ENCODE data around the gene GIT2. TPM values are rescaled to one million over a fixed set of nuclear protein-coding genes. Genes with fewer than 3 reads are reported as not detected.

Gene GIT2
- total RNA-seq, 2 experiments from 2014 or later = 50.2 to 58.2 TPM

DNA sequence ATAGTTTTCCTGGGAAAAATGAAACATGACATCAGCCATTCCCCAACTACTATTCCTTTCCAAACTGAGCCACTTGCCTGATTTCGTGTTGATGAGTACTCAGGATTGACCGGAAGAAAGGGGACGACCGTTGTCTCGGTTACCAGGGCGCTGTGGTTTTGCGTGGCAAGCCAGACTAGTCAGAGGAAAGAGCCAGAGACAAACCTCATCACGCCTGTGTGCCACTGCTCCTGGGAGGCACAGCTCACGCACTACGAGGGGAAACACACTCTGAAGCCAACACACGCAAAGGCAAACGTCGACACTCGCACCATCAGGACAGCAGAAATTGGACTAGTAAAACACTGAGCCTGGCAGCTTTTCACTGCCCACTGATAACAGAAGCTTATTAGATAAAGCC lies 35.0 kb downstream of the GIT2 start:
- intact Hi-C loops (cut with DNase I, micrococcal nuclease) = no loop called here
- Mint-ChIP-seq H3K4me1 (no peaks in the 10 kb centered on the region), H3K27ac (no peak overlapping the region), H3K36me3 (ENCODE audit: low read depth) (peaks cover 38% of the 10 kb centered on the region), H3K4me3 (no peak overlapping the region), H3K9me3 (ENCODE audit: low read depth) (no peaks in the 10 kb centered on the region), H3K27me3 (no peaks in the 10 kb centered on the region)
- CTCF ChIA-PET = interaction anchor here (0.9 to 1.0 kb wide), 2 partner anchors 8 to 10 kb away, joined by 3 read pairs; no protein-coding TSS in a partner anchor
- ATAC-seq = no peak
- DNase-seq = no peak
- POLR2A ChIA-PET = no interaction called here

DNA sequence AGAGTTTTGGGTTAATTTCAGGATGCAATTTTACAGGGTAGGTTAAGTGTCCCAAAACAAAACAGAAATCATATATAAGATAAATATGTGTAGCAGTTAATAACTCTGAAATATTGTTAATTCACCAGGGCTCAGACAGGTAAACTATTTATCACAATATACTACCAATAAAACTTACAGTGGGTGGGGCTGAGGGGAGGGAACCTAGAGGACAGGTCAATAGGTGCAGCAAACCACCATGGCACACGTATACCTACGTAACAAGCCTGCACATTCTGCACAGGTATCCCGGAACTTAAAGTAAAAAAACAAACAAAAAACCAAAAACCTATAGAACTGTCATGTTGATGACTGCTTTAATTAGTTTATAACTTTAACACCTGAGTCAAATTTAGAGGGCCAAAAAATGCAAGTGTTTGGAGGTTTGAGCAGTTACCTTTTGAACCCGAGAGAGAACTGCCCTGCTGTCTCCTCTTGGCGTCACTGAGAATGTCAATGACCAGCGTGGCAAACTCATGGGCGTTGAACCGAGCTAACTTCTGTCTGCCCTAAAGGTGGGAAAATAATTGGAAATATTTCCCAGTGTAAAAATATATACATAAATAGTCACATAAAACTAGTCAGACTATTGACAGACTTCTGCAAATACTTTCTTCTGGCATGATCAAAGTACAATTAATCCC lies 36.6 kb downstream of the GIT2 start:
- no peaks in the 10 kb centered on the region for H3K27me3 Mint-ChIP-seq

DNA sequence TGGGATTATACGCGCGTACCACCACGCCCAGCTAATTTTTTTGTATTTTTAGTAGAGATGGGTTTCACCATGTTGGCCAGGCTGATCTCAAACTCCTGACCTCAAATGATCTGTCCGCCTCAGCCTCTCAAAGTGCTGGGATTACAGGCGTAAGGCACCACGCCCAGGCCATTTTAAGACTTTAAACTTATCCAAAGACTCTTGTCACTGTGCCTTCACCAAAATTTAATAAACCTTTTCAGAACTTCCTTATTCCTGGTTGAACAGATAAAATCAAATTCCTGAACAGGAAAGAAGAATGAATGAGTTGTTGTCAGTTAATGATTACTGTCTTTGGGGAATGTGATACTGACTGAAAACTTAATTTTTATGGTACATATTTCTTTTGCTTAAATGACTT lies 37.8 kb downstream of the GIT2 start:
- CTCF ChIA-PET = no interaction called here
- no peak for DNase-seq
- Mint-ChIP-seq H3K4me1 (no peaks in the 10 kb centered on the region), H3K27ac (peak overlapping the region; percentile 51), H3K9me3 (ENCODE audit: low read depth) (no peaks in the 10 kb centered on the region), H3K4me3 (no peak overlapping the region), H3K27me3 (no peaks in the 10 kb centered on the region), H3K36me3 (ENCODE audit: low read depth) (peaks cover 37% of the 10 kb centered on the region)
- POLR2A ChIA-PET = no interaction called here
- intact Hi-C loops (cut with DNase I, micrococcal nuclease) = no loop called here
- no peak for ATAC-seq

More for the DNA sequence above, 36.6 kb downstream of the GIT2 start:
- H3K4me3 Mint-ChIP-seq = no peak overlapping the region
- POLR2A ChIA-PET = no interaction called here
- H3K36me3 Mint-ChIP-seq (ENCODE audit: low read depth) = peaks cover 32% of the 10 kb centered on the region
- H3K27ac Mint-ChIP-seq = no peak overlapping the region
- intact Hi-C loops (cut with DNase I, micrococcal nuclease) = no loop called here
- CTCF ChIA-PET = no interaction called here
- no peaks in the 10 kb centered on the region for H3K4me1 Mint-ChIP-seq
- DNase-seq = no peak
- no peak for ATAC-seq
- H3K9me3 Mint-ChIP-seq (ENCODE audit: low read depth) = no peaks in the 10 kb centered on the region

DNA sequence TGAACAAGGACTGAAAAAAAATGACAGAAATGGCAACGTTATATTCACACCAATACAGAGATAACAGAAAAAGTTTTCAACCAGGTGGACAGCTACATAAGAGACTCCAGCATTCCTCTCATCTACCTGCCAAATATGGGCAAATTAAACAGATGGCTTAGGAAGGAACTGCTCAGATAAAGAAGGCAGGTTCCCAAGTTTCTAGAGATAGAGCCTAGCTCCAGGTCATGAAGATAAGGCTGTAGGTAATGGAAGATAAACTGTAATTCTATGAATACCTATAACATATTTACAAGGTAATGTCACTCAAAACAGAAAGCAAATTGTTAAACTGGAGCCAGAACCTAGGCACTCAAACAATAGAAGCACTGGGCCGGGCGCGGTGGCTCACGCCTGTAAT lies 42.5 kb downstream of the GIT2 start:
- Mint-ChIP-seq H3K27ac (no peak overlapping the region), H3K4me3 (no peak overlapping the region), H3K27me3 (no peaks in the 10 kb centered on the region), H3K4me1 (peaks cover 8% of the 10 kb centered on the region), H3K9me3 (ENCODE audit: low read depth) (no peaks in the 10 kb centered on the region), H3K36me3 (ENCODE audit: low read depth) (peaks cover 56% of the 10 kb centered on the region)
- no peak for ATAC-seq
- POLR2A ChIA-PET = no interaction called here
- intact Hi-C loops (cut with DNase I, micrococcal nuclease) = no loop called here
- CTCF ChIA-PET = interaction anchor here (0.9 to 1.4 kb wide), 2 partner anchors 8 to 25 kb away, joined by 3 read pairs; no protein-coding TSS in a partner anchor
- DNase-seq = no peak

DNA sequence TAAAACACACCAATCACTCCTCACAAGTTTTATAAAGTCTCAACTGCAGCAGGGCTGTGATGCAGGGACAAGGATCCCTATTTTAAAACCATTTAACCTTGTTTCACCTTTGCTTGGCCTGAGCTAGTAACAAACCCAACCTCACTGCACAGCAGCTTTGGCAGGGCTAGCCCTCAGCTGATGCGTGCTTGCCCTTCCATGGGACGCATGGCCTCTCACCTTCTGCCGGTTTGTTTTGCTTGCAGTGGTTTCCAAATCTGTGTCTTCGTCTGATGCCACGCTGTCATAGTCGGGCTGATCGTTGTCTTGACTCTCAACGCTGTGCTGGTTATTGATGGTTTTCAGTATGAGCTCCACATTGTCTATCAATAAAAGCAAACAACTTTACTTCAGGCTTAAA lies 43.3 kb downstream of the GIT2 start:
- DNase-seq (no peak), ATAC-seq (no peak)
- no peak overlapping the region for H3K4me3 Mint-ChIP-seq
- intact Hi-C loops (cut with DNase I, micrococcal nuclease) = no loop called here
- H3K27me3 Mint-ChIP-seq = no peaks in the 10 kb centered on the region
- peaks cover 15% of the 10 kb centered on the region for H3K4me1 Mint-ChIP-seq
- H3K27ac Mint-ChIP-seq = peak overlapping the region; percentile 38
- H3K36me3 Mint-ChIP-seq (ENCODE audit: low read depth) = peaks cover 56% of the 10 kb centered on the region
- ChIA-PET CTCF (interaction anchor here (0.6 to 1.4 kb wide), 3 partner anchors 9 to 958 kb away, joined by 3 read pairs; no protein-coding TSS in a partner anchor), POLR2A (no interaction called here)
- H3K9me3 Mint-ChIP-seq (ENCODE audit: low read depth) = no peaks in the 10 kb centered on the region

DNA sequence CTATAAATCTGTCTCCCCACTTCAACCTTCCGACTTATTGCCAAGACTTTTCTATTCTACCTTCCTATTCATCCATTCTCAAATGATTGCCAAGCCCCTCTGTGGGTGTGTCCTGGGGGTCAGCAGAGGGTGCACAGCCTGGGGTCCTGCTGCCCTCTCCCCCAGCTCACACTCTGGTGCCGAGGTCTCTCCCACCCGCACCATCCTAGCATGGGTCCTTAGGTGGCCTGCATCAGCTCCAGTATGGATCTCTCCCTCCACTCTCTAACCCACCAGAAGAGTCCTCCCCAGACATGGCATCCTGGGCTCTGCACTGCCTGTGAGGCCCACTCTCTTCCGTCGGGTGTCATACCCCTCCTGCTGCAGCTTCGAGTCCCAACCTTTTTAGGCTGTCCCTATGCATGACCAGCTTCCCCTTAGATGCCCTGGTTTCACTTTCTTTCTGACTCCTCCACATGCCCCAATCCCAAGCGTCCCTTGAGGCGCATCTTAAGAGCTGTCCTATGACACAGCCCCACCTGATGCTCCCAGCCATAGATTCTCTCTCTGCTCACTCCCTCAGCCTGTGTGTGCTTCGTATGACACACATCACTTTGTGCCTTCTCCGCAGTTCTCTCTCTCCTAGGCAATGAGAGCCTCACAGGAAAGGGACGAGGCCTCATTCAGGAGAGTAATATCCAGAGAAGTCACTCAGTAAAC lies 43.9 kb downstream of the GIT2 start:
- POLR2A ChIA-PET = no interaction called here
- ATAC-seq (peak; percentile 65), DNase-seq (no peak)
- Mint-ChIP-seq H3K27ac (peak overlapping the region; percentile 6), H3K4me3 (no peak overlapping the region), H3K36me3 (ENCODE audit: low read depth) (peaks cover 60% of the 10 kb centered on the region), H3K4me1 (peaks cover 21% of the 10 kb centered on the region), H3K27me3 (no peaks in the 10 kb centered on the region), H3K9me3 (ENCODE audit: low read depth) (no peaks in the 10 kb centered on the region)
- CTCF ChIA-PET = interaction anchor here (0.6 to 1.4 kb wide), 2 partner anchors 10 to 29 kb away, joined by 3 to 4 read pairs; no protein-coding TSS in a partner anchor
- intact Hi-C loops (cut with DNase I, micrococcal nuclease) = no loop called here

DNA sequence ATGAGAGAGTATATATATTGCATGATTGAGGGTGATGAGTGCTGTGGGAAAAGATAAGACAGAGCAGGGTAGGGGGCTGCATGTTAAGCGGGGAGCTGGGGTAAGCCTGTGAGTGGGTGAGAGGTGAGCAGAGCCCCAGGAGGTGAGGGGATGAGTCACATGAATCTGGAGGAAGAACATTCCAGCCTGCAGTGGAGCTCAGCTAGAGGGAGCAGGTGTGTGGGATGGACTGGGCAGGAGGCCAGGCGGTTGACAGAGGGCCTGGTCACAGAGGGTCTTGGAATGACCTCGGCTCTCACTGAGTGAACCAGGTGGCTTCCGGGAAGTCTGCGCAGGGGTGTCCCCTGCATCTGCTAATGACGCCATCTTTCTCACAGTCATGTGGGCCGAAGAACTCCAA lies 44.4 kb downstream of the GIT2 start:
- intact Hi-C loops (cut with DNase I, micrococcal nuclease) = no loop called here
- Mint-ChIP-seq H3K4me3 (no peak overlapping the region), H3K9me3 (ENCODE audit: low read depth) (no peaks in the 10 kb centered on the region), H3K27ac (no peak overlapping the region), H3K36me3 (ENCODE audit: low read depth) (peaks cover 62% of the 10 kb centered on the region), H3K27me3 (no peaks in the 10 kb centered on the region), H3K4me1 (peaks cover 26% of the 10 kb centered on the region)
- DNase-seq = no peak
- CTCF ChIA-PET = interaction anchor here (0.6 kb wide), 1 partner anchor 71 kb away, joined by 3 read pairs; no protein-coding TSS in a partner anchor
- POLR2A ChIA-PET = no interaction called here
- ATAC-seq = no peak

DNA sequence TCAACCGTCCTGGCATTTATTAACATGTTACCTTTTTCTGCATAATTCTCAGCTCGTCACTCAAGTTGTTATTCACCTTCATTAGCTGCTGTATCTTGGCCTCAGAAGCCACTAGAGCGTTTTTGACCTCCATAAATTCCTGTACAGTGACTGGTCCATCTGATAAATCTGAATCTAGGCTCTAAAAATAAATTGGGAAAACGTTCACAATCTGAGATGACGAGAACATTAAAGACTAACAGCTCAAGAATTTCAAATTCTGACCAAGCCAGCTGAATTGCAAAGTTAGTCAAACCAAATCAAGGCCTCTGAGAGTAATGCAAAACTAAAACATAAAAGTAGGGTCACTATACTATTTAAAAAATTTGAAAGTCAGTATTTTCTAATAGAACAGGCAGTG lies 45.0 kb downstream of the GIT2 start:
- no peak for DNase-seq
- H3K4me1 Mint-ChIP-seq = peaks cover 32% of the 10 kb centered on the region
- no peak for ATAC-seq
- no peak overlapping the region for H3K27ac Mint-ChIP-seq
- POLR2A ChIA-PET = no interaction called here
- H3K4me3 Mint-ChIP-seq = no peak overlapping the region
- no peaks in the 10 kb centered on the region for H3K9me3 Mint-ChIP-seq (ENCODE audit: low read depth)
- CTCF ChIA-PET = interaction anchor here (0.6 kb wide), 1 partner anchor 72 kb away, joined by 3 read pairs; no protein-coding TSS in a partner anchor
- H3K27me3 Mint-ChIP-seq = no peaks in the 10 kb centered on the region
- H3K36me3 Mint-ChIP-seq (ENCODE audit: low read depth) = peaks cover 62% of the 10 kb centered on the region
- intact Hi-C loops (cut with DNase I, micrococcal nuclease) = no loop called here

DNA sequence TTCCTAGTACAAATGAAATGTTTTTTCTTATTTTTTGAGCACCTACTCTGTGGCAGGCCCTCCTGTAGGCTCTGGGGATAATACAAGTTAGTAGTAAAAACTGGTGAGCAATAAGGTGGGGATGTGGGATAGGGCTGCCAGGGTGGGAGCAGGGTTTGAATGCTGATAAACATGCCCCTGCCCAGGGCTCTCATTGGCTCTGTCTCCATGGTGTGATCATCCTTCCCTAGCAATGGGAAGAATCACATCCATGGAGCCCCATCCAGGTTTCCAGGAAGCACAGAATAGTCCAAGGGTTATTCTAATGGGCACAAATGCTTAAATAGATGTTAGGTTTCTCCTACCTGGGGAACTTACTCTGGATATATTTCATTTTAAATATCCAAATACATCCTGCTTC lies 45.5 kb downstream of the GIT2 start:
- Mint-ChIP-seq H3K36me3 (ENCODE audit: low read depth) (peaks cover 60% of the 10 kb centered on the region), H3K9me3 (ENCODE audit: low read depth) (no peaks in the 10 kb centered on the region), H3K27me3 (no peaks in the 10 kb centered on the region), H3K27ac (no peak overlapping the region), H3K4me3 (no peak overlapping the region), H3K4me1 (peaks cover 32% of the 10 kb centered on the region)
- ATAC-seq (no peak), DNase-seq (no peak)
- intact Hi-C loops (cut with DNase I, micrococcal nuclease) = no loop called here
- ChIA-PET POLR2A (no interaction called here), CTCF (interaction anchor here (0.5 kb wide), 1 partner anchor 1767 kb away, joined by 3 read pairs; no protein-coding TSS in a partner anchor)

DNA sequence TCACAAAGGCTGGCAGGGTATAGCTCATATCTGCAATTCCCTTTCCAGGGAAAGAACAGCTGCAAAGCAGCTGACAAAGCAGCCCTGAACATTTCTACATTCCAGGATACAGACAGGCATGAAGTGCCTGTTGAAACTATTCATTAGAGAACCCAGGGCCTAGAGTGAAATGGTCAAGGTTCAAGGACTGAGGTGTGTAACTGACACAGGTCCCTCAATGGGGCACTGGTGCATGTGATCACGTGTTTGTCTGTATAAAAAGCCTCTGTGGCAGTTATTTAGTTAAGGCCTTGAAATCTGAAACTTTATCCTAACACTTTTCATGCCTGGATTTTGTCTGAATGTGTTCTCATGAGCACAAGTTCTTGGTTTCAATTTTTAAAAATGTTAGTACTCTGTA lies 47.1 kb downstream of the GIT2 start:
- DNase-seq (no peak), ATAC-seq (no peak)
- intact Hi-C loops (cut with DNase I, micrococcal nuclease) = no loop called here
- Mint-ChIP-seq H3K9me3 (ENCODE audit: low read depth) (no peaks in the 10 kb centered on the region), H3K27me3 (no peaks in the 10 kb centered on the region), H3K4me3 (no peak overlapping the region), H3K4me1 (peaks cover 36% of the 10 kb centered on the region), H3K27ac (no peak overlapping the region), H3K36me3 (ENCODE audit: low read depth) (peaks cover 57% of the 10 kb centered on the region)
- CTCF ChIA-PET = no interaction called here
- POLR2A ChIA-PET = no interaction called here

DNA sequence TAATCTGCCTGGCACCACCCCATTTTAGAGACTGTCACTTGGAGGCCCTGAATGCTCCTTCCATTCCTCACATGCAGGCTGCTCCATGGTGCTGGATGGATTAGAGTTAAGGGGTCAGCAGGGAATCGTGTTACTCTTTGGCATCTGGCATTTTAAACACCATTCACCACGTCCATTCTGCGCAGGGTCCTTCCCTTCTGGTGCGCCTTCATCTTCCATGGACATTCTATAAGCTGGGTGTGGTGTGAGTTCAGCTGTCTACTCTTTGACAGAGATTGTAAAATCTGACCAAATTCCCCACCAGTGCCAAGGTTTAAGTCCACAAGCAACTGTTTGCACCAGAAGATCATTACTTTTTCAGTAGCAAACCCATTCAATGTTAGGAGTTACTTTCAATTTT lies 47.8 kb downstream of the GIT2 start:
- no peaks in the 10 kb centered on the region for H3K9me3 Mint-ChIP-seq (ENCODE audit: low read depth)
- no peak for DNase-seq
- H3K36me3 Mint-ChIP-seq (ENCODE audit: low read depth) = peaks cover 53% of the 10 kb centered on the region
- no peaks in the 10 kb centered on the region for H3K27me3 Mint-ChIP-seq
- no peak overlapping the region for H3K27ac Mint-ChIP-seq
- POLR2A ChIA-PET = no interaction called here
- ATAC-seq = no peak
- intact Hi-C loops (cut with DNase I, micrococcal nuclease) = no loop called here
- CTCF ChIA-PET = interaction anchor here (0.6 kb wide), 1 partner anchor 70 kb away, joined by 4 read pairs; no protein-coding TSS in a partner anchor
- no peak overlapping the region for H3K4me3 Mint-ChIP-seq
- H3K4me1 Mint-ChIP-seq = peaks cover 36% of the 10 kb centered on the region

DNA sequence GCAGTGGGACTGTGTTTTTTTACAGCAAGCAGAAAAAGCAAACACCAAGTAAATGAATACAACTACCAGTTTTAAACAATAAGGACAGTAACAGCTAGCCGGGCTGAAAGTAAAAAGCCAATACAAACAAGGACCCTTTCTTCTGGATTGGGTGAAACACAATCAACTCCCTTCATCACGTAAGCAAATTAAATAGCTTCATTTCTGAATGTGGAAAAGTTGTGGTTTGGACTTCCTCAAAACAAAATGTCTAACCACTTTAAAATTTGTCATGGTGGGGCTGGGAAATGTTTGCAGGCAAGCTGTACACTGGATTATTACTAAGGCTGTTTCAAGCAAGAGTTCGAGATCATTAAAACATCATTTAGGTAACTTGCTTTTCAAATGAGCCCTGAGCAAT lies 48.6 kb downstream of the GIT2 start:
- intact Hi-C loops (cut with DNase I, micrococcal nuclease) = no loop called here
- ATAC-seq = no peak
- no peaks in the 10 kb centered on the region for H3K9me3 Mint-ChIP-seq (ENCODE audit: low read depth)
- peaks cover 46% of the 10 kb centered on the region for H3K36me3 Mint-ChIP-seq (ENCODE audit: low read depth)
- no peak for DNase-seq
- POLR2A ChIA-PET = no interaction called here
- peak overlapping the region; percentile 77 for H3K27ac Mint-ChIP-seq
- peaks cover 30% of the 10 kb centered on the region for H3K4me1 Mint-ChIP-seq
- H3K27me3 Mint-ChIP-seq = no peaks in the 10 kb centered on the region
- no peak overlapping the region for H3K4me3 Mint-ChIP-seq
- CTCF ChIA-PET = interaction anchor here (0.6 kb wide), 3 partner anchors 69 to 394 kb away, joined by 3 to 4 read pairs (median 4); no protein-coding TSS in a partner anchor
